GM21360 (cell line): ENCODE results near the gene STKLD1.

Experiments
- ATAC-seq: cut with Tn5 transposase; IDR thresholded peaks from one replicate; pipeline ENCODE4 v1.9.1; 2021; ENCODE audit warnings: mild to moderate bottlenecking, moderate library complexity; ENCODE audit not compliant: unreplicated experiment

Gene STKLD1

DNA sequence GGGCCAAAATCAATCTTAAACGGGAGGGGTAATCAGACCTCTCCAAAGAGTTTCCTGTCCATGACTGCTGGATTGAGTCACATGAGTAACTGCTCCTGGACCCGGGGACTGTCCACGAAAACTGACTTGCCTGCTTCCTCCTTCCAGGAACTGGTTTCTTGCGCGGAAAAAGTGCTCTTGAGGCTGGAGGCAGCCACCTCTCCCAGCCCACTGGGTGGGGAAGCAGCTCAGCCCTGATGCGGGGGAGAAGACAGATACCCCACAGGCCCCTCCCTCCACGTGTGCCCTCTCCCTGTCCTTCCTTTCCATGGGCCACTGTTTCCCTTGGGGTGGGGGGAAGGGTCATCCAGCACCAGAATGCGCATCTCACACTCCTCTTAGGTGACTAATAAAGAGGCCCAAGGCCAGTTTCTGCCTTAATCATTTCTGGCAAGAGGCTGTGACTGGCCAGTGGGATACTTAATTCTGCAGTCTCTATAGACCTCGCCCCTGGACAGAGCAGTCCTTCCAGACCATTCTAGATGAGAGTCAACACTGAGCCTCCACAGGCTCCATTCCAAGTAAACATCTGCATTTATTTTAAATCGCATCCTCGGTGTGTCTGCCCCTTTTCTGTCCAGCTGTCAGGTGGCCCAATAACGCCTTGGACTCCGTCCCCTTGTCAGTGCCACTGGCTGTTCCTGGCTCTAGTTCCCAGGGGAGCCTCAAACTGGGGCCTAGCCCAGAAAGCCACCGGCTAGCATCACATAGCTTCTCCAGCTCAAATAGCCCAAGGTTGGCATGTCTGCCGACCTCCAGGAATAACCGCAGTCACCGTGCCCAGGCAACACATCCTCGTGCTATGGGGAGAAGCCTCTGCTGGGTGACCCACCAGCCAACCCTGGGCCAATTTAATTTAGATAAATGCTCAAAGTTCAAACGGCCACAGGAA, 29.6 kb downstream of the STKLD1 start:
- ATAC-seq, result no peak

DNA sequence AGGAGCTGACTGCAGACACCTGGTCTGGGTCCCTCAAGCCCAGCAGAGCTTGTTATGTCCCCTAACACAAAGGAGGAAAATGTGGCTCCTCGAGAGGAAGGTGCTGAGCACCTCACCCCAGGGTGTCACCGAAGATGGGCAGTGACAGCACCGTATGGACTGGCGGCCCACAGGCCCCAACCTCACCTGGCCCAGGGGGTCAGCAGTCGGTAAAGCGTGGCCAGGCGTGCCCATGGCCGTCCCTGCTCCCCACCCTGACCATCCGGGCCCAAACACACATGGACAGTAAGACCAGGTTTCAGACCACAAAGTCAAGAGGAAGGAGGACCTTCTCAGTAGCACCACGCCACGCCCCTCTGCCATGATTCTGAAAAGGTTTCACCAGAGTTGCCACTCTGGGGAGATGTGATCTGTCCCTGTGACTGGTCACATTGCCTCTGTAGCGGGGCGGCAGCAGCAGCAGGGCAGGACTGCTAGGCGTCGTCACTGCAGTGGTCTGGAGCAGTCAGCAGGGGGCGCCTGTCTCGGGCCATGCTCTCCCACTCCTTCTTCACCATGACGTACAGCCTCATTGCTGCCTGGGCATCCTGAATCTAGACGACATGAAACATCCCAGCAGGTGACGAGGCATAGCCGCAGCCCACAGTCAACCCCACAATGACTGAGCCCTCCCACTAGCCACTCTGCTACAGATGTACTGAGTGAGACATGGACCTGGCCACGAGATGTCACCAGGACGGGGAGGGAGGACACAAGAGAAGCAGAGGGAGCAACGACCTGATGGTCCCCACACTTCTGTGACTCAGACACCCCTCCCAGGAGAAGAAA, 30.5 kb downstream of the STKLD1 start:
- ATAC-seq, result peak; percentile 55

DNA sequence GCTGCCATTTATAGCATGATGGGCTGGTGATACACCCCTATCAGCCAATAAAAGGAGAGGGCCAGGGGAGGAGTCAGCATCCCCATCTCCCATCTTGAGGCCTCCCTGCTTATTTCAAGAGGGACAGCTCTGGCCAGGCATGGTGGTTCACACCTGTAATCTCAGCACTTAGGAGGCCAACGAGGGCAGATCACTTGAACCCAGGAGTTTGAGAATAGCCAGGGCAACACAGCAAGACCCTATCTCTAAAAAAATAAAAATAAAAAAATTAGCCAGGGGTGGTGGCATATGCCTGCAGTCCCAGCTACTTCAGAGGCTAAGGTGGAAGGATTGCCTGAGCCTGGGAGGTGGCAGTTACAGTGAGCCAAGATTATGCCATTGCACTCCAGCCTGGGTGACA, 31.9 kb downstream of the STKLD1 start:
- ATAC-seq, result no peak

- ATAC-seq, result no peak
Observed at GRCh38 chr9:133415170-133415569, 39.0 kb downstream of the STKLD1 start.

DNA sequence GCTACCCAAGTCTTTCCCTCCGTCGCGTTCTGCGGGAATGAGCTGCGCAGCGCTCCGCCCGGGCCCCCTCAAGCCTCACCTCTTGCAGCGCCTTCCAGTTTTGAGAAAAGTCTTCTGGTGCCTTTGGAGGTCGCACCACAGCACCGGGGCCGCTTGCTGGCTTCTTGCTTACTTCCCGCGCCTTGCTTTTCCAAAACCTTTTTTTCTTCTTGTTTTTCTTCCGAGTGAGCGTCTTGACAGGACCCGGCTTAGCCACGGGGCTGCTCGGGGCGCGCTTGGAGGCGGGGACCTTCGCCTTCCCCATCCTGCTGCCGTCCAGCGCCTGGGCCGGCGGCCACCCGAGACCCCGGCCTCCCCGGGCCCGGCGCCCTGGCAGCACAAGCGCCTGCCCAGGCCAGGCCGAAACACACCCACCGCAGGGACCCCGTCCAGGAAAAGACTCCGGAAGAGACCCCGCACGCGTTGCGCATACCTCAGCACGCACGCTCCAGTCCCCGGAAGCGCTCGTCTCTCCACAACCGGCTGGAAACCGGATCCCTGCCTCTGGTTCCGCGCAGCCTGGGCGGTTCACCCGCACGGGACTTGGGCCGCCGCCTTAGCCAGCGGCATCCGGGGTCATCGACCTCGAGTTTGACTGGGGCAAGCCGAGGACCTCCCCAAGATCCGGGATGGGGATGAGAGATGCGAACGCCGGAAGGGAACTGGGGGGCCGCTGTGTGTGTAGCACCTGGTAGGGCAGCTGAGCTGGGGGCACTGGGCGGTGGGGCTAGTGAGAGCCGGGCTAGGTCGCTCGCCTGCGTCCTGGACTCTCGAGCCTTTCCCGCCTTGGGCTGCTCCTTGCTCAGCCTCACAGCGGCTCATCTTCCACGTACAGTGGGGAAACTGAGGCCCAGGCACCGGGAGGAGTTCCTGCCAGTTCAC, 41.6 kb downstream of the STKLD1 start, which contains the start of gene REXO4:
TSS of gene REXO4 (minus strand) at position 470 of the 921 bp plus-strand sequence. CDS start at position 304, 166 bp downstream.
- ATAC-seq, result peak; percentile 62

GRCh38 chr9:133419005-133419404, 42.8 kb downstream of the STKLD1 start:
- ATAC-seq, result no peak

GRCh38 chr9:133420392-133420827, 44.2 kb downstream of the STKLD1 start:
- peak; percentile 35 for ATAC-seq

DNA sequence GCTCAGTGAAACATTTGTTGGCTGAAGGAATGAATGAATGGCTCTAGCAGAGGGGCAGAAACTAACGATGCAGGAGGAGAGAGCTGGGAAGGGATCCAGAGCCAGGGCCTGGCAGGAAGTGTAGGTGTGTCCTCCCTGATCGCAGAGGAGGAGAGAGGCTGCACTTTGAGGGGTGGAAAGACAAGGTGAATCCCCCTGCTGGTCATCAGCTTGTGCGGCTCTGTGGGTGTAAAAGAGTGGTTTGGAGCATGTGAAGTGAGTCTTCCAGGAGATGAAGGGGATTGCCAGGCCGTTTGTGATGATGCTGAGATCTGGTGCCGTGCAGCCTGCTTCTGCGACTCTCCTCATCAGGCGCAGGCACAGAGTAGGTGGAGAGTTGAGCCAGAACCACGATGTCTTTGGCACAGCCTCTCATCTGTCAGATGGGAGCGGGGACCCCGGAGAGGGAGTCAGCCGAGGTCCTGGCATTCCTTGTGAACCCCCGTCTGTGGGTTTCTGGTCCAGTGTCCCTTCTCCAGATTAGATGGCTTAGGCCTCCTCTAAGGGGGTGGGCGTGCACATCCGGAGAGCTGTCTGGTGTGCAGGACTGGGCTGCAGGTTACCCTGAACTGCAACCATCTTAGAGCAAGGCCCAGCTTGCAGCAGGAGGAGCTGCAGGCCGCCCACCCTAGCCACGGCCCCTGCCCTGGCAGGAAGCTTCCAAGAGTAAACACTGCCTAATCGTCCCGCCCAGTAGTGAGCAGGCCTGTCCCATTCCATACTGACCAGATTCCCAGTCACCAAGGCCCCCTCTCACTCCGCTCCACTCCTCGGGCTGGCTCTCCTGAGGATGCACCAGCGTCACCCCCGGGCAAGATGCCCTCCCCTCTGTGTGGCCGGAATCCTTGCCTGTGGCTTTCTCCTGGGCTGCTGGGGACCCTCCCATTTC, 45.7 kb downstream of the STKLD1 start, which contains the start of gene ADAMTS13:
TSS of gene ADAMTS13 (plus strand) at position 753 of the 928 bp plus-strand sequence. CDS start at position 830, 77 bp downstream.
- ATAC-seq, result no peak

DNA sequence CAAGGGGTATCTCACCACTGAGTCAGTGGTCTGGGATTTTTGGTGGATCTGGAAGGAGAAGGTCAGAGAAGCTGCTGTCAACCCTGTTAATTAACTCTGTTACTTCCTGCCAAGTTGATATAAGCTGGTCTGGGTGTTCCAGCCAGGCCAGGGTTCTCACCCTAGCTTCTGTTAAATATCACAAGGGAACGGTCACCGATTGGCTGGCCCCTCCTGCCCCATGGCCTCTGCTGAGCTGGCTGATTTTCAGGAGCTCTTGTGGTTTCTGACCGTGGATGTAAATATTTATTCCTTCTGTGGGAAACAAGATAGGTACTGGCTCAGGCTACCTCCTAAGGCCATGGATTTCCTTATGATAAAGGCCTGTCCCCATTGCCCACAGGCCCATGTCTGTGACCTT, 47.0 kb downstream of the STKLD1 start:
- ATAC-seq, result no peak

DNA sequence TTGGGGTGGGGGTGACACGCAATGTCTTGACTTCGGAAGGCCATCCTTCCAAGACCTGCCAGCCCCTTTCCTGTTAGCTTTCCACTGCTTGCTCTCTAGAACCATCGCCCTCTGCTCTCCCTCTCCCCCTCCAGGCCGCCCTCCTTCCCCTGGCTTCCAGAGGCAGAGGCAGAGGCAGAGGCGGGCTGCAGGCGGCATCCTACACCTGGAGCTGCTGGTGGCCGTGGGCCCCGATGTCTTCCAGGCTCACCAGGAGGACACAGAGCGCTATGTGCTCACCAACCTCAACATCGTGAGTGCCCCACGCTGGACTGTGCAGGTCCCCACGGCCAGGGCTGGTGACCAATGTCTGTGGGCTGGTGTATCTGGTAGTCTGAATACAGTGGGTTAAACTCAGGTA, 48.0 kb downstream of the STKLD1 start:
- no peak for ATAC-seq

- no peak for ATAC-seq
Observed at GRCh38 chr9:133425049-133425632, 49.0 kb downstream of the STKLD1 start.

- ATAC-seq, result no peak
Observed at GRCh38 chr9:133426011-133426410, 49.8 kb downstream of the STKLD1 start.

- no peak for ATAC-seq
Observed at GRCh38 chr9:133427658-133428348, 51.6 kb downstream of the STKLD1 start.

- no peak for ATAC-seq
Observed at GRCh38 chr9:133428617-133429101, 52.5 kb downstream of the STKLD1 start.

DNA sequence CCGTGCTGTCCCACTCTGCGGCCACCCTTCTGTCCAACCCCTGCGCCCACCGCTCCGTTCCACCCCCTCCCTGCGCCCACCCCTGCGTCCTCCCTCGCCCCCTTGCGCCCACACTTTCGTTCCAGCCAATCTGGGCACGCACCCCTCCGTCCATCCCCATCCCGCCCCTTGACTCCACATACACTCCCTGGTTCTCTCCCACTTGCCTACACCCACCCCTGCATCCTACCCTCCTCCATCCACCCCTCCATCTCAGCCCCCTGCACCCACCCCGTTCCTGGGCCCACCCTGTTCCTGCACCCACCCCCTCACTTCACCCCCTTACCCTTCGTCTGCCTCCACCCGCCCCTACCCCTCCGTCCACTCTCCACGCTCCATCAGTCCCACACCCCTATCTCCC, 53.0 kb downstream of the STKLD1 start:
- no peak for ATAC-seq

DNA sequence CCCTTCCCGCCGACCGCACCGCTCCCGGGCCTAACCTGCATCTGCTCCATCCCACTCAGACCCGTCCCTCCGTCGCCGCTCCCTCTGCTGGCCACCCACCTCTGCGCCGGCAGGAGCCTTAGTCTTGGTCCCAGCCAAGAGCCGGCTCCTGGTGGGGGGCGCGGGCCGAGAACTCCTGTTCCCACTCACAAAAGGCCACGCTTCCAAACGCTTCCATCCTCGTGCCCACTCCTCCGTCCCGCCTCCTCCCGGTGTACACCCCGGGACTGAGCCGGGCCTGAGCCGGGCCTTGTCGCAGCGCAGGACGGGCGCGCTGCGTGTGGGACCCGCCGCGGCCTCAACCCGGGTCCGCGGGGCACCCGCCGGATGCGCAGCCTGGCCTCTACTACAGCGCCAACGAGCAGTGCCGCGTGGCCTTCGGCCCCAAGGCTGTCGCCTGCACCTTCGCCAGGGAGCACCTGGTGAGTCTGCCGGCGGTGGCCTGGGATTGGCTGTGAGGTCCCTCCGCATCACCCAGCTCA, 53.5 kb downstream of the STKLD1 start:
- no peak for ATAC-seq

DNA sequence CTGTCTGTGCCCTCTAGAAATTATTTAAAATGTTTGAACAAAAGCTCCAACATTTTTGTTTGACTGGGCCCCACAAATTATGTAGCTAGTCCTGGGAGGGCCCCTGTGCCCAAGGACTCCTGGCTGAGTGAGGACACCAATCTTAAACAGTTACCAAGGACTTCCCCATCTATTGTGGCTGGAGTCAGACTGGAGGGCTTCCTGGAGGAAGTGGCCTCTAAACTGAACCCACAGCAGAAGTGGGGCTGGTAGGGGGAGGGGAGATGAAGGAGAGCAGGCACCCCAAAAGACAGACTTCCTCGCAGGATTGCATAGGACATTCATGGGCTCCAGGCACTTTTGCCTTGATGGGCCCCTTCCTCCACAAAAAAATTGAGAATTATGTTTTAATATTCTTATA, 54.1 kb downstream of the STKLD1 start:
- ATAC-seq, result no peak

DNA sequence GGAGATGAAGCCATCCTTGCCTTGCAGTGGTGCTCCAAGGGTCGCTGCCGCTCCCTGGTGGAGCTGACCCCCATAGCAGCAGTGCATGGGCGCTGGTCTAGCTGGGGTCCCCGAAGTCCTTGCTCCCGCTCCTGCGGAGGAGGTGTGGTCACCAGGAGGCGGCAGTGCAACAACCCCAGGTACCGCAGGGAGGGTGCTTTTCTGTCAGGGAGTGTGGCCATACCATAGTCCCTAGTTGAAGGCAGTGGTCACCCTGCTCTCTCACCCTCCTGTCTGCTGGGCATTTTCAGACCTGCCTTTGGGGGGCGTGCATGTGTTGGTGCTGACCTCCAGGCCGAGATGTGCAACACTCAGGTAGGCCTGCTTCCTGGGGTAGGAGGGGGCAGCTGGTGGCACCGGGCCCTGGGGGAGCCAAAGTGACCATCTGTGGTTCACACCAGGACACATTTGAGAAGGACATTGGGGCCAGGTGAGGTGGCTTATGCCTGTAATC, 57.2 kb downstream of the STKLD1 start:
- ATAC-seq, result no peak
